ENCODE measurements around the gene KY.

The KY gene, protein sequence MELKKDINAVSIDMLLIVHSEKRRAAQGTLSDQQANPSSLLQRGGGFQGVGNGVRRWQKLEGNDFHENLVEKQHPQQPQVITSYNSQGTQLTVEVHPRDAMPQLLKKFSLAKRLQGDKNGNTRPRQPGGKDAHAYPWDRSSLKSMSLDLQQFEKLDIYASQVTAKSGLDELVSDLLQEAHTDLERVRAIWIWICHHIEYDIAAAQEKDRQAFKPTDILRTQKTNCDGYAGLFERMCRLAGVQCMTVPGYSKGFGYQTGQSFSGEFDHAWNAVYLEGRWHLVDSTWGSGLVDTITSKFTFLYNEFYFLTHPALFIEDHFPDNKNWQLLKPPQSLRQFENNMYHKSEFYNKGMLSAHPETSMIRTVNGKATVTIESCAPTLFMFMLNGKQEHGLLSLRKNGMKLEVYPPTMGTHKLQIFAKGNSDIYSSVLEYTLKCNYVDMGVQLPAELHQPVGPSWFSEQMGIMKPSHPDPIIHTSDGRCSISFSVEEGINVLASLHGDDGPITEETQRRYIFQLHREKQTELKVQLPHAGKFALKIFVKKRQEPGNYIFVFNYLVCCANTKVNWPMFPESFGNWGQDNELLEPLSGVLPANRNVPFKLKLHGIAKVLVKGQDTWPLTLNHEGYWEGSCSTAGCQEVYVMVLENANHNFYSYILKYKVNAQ

DNA sequence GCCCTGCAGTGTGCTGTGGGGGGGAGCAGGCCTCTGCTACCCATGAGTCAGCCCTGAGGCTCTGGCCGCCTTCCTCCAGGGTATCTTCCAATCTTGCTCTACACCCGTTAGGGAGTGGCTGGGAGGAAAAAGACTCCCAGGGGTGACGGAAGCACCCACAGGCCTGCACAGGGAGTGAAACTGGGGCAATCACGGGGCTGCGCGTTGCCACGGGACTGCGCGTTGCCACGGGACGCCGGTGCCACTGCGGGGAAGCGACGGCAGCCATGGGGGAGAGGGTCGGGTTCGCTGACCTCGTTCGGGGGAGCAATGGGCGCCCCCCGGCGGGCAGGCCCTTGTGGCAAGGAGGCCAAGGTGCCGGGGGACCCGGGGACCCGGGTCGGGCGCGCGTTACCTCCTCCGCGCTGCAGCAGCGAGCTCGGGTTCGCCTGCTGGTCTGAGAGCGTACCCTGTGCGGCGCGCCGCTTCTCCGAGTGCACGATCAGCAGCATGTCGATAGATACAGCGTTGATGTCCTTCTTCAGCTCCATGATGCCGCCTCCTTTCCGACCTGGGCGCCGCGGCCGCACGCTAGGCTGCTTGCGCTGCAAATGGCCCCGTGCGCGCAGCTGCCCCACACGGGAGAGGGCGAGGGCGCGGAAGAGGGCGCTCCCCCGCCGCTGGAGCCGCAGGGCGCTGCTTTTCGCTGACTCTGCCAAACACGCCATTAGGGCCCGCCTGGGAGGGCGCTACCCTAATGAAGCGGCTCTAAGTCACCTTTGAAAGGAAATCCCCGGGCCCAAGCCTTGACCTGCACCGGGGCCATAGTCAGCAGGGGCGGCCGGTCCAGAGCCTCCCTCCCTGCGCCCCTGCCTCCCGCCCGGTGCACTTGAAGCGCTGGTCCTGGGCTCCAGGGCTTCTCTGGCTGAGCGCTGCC is at the start of gene KY:
Gene KY, minus strand, starts transcription at position 592 of the 916 bp plus-strand sequence. Its CDS starts 62 bp downstream, at position 530.
- DNase-seq: peak; percentile 32 to 51

DNA sequence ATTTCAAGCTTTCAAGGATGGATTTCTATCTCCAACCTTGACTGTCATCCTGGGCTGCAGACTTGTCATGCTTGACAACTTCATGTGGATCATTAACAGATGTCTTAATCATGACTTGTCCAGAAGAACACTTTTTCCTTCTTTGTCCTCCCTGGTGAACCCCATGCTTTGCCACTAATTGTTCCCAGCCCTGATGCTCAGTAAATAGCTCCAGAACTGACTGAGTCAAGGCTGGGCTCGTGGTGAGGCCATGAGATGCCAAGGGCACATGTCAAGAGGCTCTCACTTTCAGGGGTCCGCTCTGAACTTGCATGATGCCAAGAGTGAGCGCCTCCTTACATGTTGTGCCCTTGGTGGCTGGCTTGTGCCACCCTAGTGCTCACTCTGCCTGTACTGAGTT is 48.9 kb upstream of the KY start:
- no peak for DNase-seq

- no peak for DNase-seq
These were observed 48.4 kb upstream of the KY start for GRCh38 chr3:134699141-134699711.

DNA sequence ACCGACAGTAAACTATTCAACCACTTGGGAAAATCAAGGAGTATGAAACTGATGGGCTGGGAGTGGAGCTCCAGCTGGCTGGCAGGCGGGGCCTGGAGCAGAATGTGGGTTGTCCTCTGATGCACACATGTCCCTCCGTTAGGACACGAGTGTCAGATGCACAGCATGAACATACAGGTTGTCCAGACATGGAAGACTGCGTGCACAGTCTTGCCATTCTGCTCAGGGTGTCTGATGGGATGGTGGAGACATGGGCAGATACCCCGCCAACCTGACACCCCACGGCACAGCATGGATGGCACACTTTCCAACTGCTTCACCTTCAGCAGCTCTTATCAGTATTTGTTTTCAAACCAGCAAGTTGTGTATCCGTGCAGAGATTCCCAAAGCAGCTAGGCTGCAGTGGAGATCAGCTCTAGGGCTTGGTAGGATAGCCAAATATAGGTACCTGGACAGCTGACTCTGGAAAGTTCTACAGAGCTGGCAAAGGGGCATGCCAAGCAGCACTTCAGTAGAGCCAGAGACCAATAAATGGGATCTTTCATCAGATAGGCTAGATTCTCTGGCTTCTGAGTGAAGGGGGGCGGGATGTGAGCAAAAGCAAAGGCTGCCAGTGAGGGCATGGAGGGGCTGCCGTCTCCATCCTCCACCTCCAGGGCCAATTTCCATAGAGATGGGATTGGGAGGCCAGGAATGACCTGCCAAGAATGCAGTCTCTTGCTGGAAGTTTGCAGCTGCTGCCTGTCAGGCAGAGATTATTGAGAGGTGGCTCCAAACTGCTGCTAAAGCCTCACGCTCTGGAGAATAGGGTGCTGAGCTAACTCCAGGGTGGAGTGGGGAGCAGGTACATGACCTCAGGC is 47.2 kb upstream of the KY start:
- DNase-seq: no peak

DNA sequence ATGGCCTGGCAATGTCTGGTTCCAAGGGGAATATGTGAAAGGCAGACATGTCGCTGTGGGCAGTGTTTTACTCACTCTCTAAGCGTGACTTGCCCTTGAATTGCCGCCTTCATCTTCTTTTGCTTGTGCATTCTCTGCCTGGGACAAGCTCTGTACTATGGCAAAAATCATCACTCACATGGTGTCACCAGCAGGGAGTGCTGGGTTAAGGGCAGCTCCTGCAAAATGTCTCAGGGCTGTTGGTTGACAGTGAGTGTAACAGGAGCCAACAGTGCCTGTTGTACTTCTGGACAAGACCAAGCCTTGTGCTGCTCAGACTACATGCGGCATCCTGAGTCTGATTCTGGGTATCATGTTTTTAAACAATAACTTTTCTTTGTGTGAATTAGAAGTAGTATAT is 45.3 kb upstream of the KY start:
- DNase-seq: no peak

DNA sequence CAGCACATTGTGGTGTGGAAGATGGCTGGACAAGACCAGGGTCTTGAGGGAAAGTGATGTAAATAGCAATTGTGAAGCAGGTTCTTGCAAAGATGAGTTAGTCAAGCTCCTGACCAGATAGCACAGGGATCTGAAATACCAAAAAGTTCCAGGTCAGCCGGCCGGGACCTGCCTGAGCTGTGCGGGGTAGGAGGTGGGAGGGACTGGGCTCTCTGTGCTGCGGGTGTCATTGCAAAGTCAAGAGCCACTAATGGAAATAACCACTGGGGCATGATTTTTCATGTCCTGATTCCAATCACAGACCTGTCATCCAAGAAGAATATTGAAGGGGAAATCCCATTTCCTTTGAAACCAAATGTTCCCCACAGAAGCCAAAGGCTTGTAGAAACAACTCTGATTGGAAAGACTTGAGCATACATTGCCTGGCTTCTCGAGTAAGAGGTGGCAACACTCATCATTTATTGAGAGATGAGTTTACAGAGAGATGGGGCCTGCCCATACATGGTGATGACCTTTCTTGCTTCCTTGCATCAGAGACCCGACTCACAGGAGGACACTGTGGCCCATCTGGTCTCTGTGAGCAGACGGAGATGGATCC is 44.2 kb upstream of the KY start:
- no peak for DNase-seq

GRCh38 chr3:134694466-134694865 is 43.6 kb upstream of the KY start:
- no peak for DNase-seq

- DNase-seq: no peak
These were observed 43.0 kb upstream of the KY start for GRCh38 chr3:134693804-134694203.

DNA sequence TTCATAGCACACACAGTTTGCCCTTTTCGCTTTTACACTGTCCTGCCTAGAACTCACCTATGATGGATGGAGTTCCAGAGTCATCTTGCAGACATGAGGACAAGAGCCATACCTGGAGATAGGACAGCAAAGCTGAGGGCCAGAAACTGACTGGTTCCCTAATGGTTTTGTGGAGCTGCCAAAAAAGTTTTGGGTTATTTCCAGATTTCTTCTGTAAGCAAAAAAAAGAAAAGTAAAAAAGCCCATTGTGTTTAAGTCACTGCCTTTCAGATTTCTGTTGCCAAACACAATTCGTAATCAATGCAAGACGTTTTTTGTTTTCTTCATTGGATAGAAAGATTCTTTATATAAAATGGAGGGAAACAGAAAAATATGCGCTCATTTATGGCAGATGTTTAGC is 42.4 kb upstream of the KY start:
- DNase-seq: no peak

DNA sequence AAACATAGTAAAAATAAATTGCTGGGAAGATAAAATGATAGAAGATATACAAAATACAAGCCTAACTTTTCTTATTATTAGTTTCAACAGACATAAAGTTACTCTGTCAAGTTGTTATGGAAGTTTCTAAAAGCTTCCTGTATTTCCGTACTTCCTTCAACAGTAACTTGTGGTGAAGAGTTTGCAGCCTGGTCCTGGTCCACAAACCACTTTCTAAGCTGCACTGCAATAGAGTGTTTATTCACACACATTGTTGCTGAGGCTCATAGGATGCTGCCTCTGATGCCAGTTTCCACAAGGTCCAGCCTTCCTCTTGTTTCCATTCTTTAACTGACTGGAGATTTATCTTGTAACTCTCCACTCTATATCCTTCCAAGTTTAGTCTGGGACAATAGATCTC is 39.4 kb upstream of the KY start:
- no peak for DNase-seq

- no peak for DNase-seq
These were observed 36.8 kb upstream of the KY start for GRCh38 chr3:134687642-134688041.

GRCh38 chr3:134685929-134686802 is 35.3 kb upstream of the KY start:
- DNase-seq: no peak

DNA sequence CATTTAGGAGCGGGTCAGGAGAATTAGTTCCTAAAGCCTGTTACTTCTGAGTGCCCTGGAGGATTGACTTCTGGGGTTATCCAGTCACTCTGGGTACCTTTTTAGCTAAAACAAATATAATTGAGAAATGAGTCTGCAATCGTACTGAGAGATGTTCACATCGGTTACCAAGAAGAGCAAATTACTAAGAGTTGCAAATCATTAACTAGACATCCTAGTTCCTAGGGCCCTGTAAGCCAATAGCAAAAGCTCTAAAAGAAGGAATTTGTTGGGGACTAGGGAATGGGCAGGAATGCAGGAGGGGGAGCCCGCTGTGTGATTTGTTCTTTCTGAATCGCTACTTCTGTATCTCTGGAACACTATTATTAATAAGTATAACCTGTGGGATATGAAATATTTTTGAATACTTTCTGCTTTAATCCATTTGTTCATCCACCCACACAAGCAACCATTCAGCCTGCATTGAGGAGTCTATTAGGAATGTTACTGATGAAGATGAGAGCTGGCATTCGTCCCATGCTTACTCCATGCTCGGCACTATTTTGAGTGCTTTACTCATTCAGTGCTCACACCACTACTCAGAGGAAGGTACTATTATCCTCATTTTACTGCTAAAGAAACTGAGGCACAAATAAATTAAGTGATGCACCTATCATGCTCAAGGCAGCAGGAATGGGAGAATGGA is 31.5 kb upstream of the KY start:
- no peak for DNase-seq

- no peak for DNase-seq
These were observed 30.7 kb upstream of the KY start for GRCh38 chr3:134681522-134681900.

DNA sequence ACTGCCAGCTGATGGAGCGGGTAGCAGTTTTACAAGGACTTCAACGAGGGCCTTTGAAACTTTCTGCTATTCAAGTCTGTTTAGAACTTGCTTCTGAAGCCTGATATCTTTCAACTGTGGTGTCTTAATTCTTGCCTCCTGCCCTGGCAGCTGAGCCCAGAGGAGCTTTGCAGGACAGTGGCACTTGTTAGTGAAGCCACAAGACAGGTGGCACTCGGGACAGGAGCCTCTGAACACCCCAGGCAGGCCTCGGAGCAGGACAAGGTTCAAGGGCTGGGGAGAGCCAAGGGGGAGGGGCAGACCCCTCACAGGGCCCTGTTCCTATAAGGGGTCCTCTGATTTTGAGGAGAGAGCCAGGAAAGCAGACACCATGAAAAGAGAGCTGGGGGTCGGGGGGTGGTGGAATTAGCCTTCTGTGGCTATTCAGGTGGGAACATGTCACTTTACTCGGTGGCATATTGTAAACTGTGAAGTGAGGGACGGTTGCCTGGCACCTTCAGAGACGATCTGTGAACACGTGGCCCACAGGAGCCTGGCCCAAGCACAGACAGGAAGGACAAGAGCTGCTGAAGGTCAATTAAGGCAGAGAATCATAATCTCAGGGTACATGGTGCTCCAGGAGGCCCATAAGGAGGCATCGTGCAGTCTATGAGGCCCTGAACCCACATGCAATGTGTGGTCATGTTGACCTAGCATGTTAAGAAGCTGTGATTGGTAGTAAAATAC is 30.1 kb upstream of the KY start:
- DNase-seq: no peak

GRCh38 chr3:134677987-134678308 is 27.1 kb upstream of the KY start:
- no peak for DNase-seq

GRCh38 chr3:134677196-134677986 is 26.6 kb upstream of the KY start:
- no peak for DNase-seq

DNA sequence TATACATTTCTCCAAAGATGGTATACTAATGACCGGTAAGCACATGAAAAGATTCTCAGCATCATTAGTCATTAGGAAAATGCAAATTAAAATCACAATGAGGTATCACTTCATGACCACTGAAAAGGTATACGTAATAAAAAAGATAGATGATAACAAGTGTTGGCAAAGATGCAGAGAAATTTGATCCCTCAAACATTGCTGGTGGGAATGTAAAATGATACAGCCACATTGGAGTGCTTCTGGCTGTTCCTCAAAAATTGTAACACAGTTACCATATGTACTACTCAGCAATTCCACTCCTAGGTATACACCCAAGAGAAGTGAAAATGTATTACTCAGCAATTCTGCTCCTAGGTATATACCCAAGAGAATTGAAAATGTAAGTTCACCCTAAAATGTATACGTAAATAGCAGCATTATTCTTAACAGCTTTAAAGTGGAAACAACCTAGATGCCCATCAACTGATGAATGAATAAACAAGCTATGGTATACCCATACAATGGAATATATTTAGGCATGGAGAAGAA is 25.0 kb upstream of the KY start:
- no peak for DNase-seq
